Upper lobe of right lung (tissue), 1 donor: ENCODE results near the gene DUSP14. TPM values are rescaled to one million over a fixed set of nuclear protein-coding genes. Genes with fewer than 3 reads are reported as not detected.
"Not testable (repeated sequence)": the region's sequence is repeated elsewhere in the genome, so short reads cannot be mapped to it uniquely, and the experiment has no call there.

Experiments used
- ATAC-seq: fragments of 200-7000 bp; cut with Tn5 transposase; one replicate; pipeline ENCODE4 v1.9.1; 2020; ENCODE audit warnings: mild to moderate bottlenecking, moderate library complexity
- DNase-seq: peaks from one replicate; pipeline ENCODE4 v3.0.0-alpha.2; 2020
- H3K27ac ChIP-seq: fragments of 200-600 bp; one replicate; pipeline ENCODE4 v1.8.0; 2022
- H3K27me3 ChIP-seq: fragments of 200-600 bp; one replicate; pipeline ENCODE4 v1.8.0; 2022; ENCODE audit warnings: mild to moderate bottlenecking
- H3K36me3 ChIP-seq: fragments of 200-600 bp; one replicate; pipeline ENCODE4 v1.8.0; 2022
- H3K4me1 ChIP-seq: fragments of 200-600 bp; one replicate; pipeline ENCODE4 v1.8.0; 2022
- H3K4me3 ChIP-seq: fragments of 200-600 bp; one replicate; pipeline ENCODE4 v1.8.0; 2022; ENCODE audit warnings: mild to moderate bottlenecking
- H3K9me3 ChIP-seq: fragments of 200-600 bp; one replicate; pipeline ENCODE4 v1.8.0; 2022
- CTCF ChIP-seq: fragments of 200-600 bp; IDR thresholded peaks from one replicate; pipeline ENCODE4 v1.8.0; 2022; ENCODE audit warnings: antibody characterized with exemption
- intact Hi-C: fragments of 100-400 bp; cut with DNase I; formaldehyde crosslinking; loops from one replicate; pipeline ENCODE4 v1.11.0; 2022
- long read RNA-seq: library from polyadenylated mRNA; unstranded; transcript quantifications from one replicate; pipeline ENCODE4 v2.0.0, GENCODE V29; 2021
- total RNA-seq: library from RNA; stranded (reverse); fragmentation: NEBNext Ultra II Directional; extraction: Animal tissue kit (Norgen Biotek cat#: 25700); gene quantifications from one replicate; pipeline ENCODE4 v1.2.1, GENCODE V29; 2021
- donor health status: DM: no; HTN: yes; CAD: no; lungs with severe emphysema.

Gene DUSP14
- total RNA-seq, result 9.0 TPM
- long read RNA-seq, transcript DUSP14-206 (3 exons, 1,537 nt), result major isoform, 24 of 26 reads
- long read RNA-seq, partial matches to known transcripts, result 0 of 26 reads
- long read RNA-seq, other reads (novel, unspliced or antisense), result 2 of 26 reads

- Histone ChIP-seq H3K36me3 (no peaks in the 10 kb centered on the region), H3K27me3 (no peaks in the 10 kb centered on the region), H3K4me1 (peaks cover 13% of the 10 kb centered on the region), H3K27ac (peak within 1 kb of the TSS; percentile 90), H3K4me3 (peak within 1 kb of the TSS; percentile 86), H3K9me3 (no peaks in the 10 kb centered on the region)
- ATAC-seq (peak; percentile 91), DNase-seq (peak; percentile 89)
- intact Hi-C loops, result no loop called here
- no peak for TF ChIP-seq CTCF
Measured at GRCh38 chr17:37489197-37490001, at the start of gene DUSP14. TSS of gene DUSP14 (plus strand) at chr17:37489891. CDS start at chr17:37512273, 22,382 bp downstream.

- ATAC-seq, result no peak
- H3K4me3 ChIP-seq, result no peak overlapping the region
- no peaks in the 10 kb centered on the region for H3K9me3 ChIP-seq
- intact Hi-C loops, result no loop called here
- no peak overlapping the region for H3K27ac ChIP-seq
- no peaks in the 10 kb centered on the region for H3K4me1 ChIP-seq
- H3K36me3 ChIP-seq, result peaks cover 85% of the 10 kb centered on the region
- DNase-seq, result no peak
- no peak for TF ChIP-seq CTCF
- H3K27me3 ChIP-seq, result no peaks in the 10 kb centered on the region
Measured at GRCh38 chr17:37440424-37440823, 49.3 kb upstream of the DUSP14 start.

- H3K36me3 ChIP-seq, result peaks cover 93% of the 10 kb centered on the region
Measured at GRCh38 chr17:37441369-37442014, 48.2 kb upstream of the DUSP14 start.

GRCh38 chr17:37446027-37446426 is 43.7 kb upstream of the DUSP14 start:
- intact Hi-C loops, result no loop called here
- no peaks in the 10 kb centered on the region for H3K9me3 ChIP-seq
- no peaks in the 10 kb centered on the region for H3K27me3 ChIP-seq
- H3K27ac ChIP-seq, result no peak overlapping the region
- no peak overlapping the region for H3K4me3 ChIP-seq
- TF ChIP-seq CTCF, result no peak
- H3K4me1 ChIP-seq, result no peaks in the 10 kb centered on the region
- H3K36me3 ChIP-seq, result peaks cover 77% of the 10 kb centered on the region
- no peak for DNase-seq
- ATAC-seq, result no peak

More at GRCh38 chr17:37441369-37442014, 48.2 kb upstream of the DUSP14 start:
- ATAC-seq, H3K27ac ChIP-seq, DNase-seq, H3K9me3 ChIP-seq, H3K27me3 ChIP-seq, H3K4me1 ChIP-seq, intact Hi-C loops, H3K4me3 ChIP-seq: not testable (repeated sequence)

- Histone ChIP-seq H3K27me3 (no peaks in the 10 kb centered on the region), H3K4me3 (no peak overlapping the region), H3K9me3 (no peaks in the 10 kb centered on the region), H3K36me3 (peaks cover 71% of the 10 kb centered on the region), H3K27ac (no peak overlapping the region), H3K4me1 (no peaks in the 10 kb centered on the region)
- intact Hi-C loops, result no loop called here
- DNase-seq (no peak), ATAC-seq (no peak)
- TF ChIP-seq CTCF, result no peak
Measured at GRCh38 chr17:37447641-37448040, 42.0 kb upstream of the DUSP14 start.

GRCh38 chr17:37450112-37450511 is 39.6 kb upstream of the DUSP14 start:
- H3K36me3 ChIP-seq, result peaks cover 47% of the 10 kb centered on the region
- TF ChIP-seq CTCF, result no peak
- H3K4me1 ChIP-seq, result no peaks in the 10 kb centered on the region
- no peak for ATAC-seq
- intact Hi-C loops, result no loop called here
- no peak overlapping the region for H3K4me3 ChIP-seq
- H3K9me3 ChIP-seq, result no peaks in the 10 kb centered on the region
- no peak for DNase-seq
- H3K27me3 ChIP-seq, result no peaks in the 10 kb centered on the region
- H3K27ac ChIP-seq, result no peak overlapping the region

- intact Hi-C loops, ATAC-seq, H3K9me3 ChIP-seq, H3K27ac ChIP-seq, DNase-seq, H3K27me3 ChIP-seq, H3K4me1 ChIP-seq, H3K4me3 ChIP-seq: not testable (repeated sequence)
- H3K36me3 ChIP-seq, result peaks cover 26% of the 10 kb centered on the region
Measured at GRCh38 chr17:37457801-37458200, 31.9 kb upstream of the DUSP14 start.
